CD4-positive, CD25-positive, alpha-beta regulatory T cell (primary cell): ENCODE results near the gene ITGAD. TPM values are rescaled to one million over a fixed set of nuclear protein-coding genes. Genes with fewer than 3 reads are reported as not detected.
"Not testable (repeated sequence)": the region's sequence is repeated elsewhere in the genome, so short reads cannot be mapped to it uniquely, and the experiment has no call there.

ENCODE experiments used
- ATAC-seq, 2 donors: fragments of 150-1000 bp; cut with Tn5 transposase; one replicate each; pipeline ENCODE4 v1.10.0; 2021; ENCODE audit warnings: low read depth in 2 of 2, moderate number of reproducible peaks in 2 of 2, moderate library complexity in 1 of 2
- DNase-seq, 3 donors: peaks; one replicate each; pipeline versions ENCODE4 v3.0.0 to v3.0.0-alpha.2; 2012 to 2022; ENCODE audit warnings: mixed read lengths in 1 of 3
- H3K27ac ChIP-seq: one replicate; pipeline ENCODE4 v1.7.0; 2013; ENCODE audit warnings: mild to moderate bottlenecking, low read length; ENCODE audit not compliant: insufficient read depth, poor library complexity, severe bottlenecking
- H3K27me3 ChIP-seq: one replicate; pipeline ENCODE4 v1.7.0; 2013; ENCODE audit warnings: low read length; ENCODE audit not compliant: control insufficient read depth, insufficient read depth
- H3K36me3 ChIP-seq: one replicate; pipeline ENCODE4 v1.7.0; 2013; ENCODE audit warnings: mild to moderate bottlenecking, low read length, moderate library complexity; ENCODE audit not compliant: control insufficient read depth, insufficient read depth
- H3K4me1 ChIP-seq: 2 replicates; pipeline ENCODE4 v1.7.0; 2013; ENCODE audit warnings: mild to moderate bottlenecking, low read length; ENCODE audit not compliant: insufficient read depth, control insufficient read depth, poor library complexity, severe bottlenecking
- H3K4me3 ChIP-seq: one replicate; pipeline ENCODE4 v1.7.0; 2013; ENCODE audit warnings: low read depth, mild to moderate bottlenecking, low read length, moderate library complexity
- H3K9me3 ChIP-seq, 2 experiments: 1 replicate in 1 of 2; 2 replicates in 1 of 2; pipeline ENCODE4 v1.7.0; 2013; ENCODE audit warnings: low read length in 2 of 2, mild to moderate bottlenecking in 1 of 2, moderate library complexity in 1 of 2; ENCODE audit not compliant: control insufficient read depth in 2 of 2
- H3K27ac Mint-ChIP-seq, 3 donors: one replicate each; pipeline ENCODE4 v1.8.0; 2020 to 2022; ENCODE audit warnings: mild to moderate bottlenecking in 3 of 3, mixed read lengths in 3 of 3, moderate library complexity in 2 of 3
- H3K27me3 Mint-ChIP-seq: one replicate; pipeline ENCODE4 v1.8.0; 2022; ENCODE audit warnings: mild to moderate bottlenecking, mixed read lengths
- H3K36me3 Mint-ChIP-seq: one replicate; pipeline ENCODE4 v1.8.0; 2020; ENCODE audit warnings: mixed read lengths
- H3K4me1 Mint-ChIP-seq, 4 donors: one replicate each; pipeline ENCODE4 v1.8.0; 2020 to 2022; ENCODE audit warnings: mixed read lengths in 4 of 4, mild to moderate bottlenecking in 1 of 4
- H3K4me3 Mint-ChIP-seq, 4 donors: one replicate each; pipeline ENCODE4 v1.8.0; 2020 to 2022; ENCODE audit warnings: mild to moderate bottlenecking in 4 of 4, mixed read lengths in 4 of 4, moderate library complexity in 3 of 4
- H3K9me3 Mint-ChIP-seq, 7 donors: one replicate each; pipeline ENCODE4 v1.8.0; 2020 to 2022; ENCODE audit warnings: mixed read lengths in 7 of 7, mild to moderate bottlenecking in 3 of 7, moderate library complexity in 2 of 7
- polyA plus RNA-seq, 4 donors: library from polyadenylated mRNA; unstranded; fragments of 300-500 nt; fragmentation: Illumina TruSeq; gene quantifications; one replicate each; pipeline ENCODE4 v1.2.3, GENCODE V29; 2021
- total RNA-seq: library from RNA; stranded (reverse); gene quantifications from one replicate; pipeline ENCODE4 v1.2.3, GENCODE V29; 2022

Gene ITGAD
- total and polyA plus RNA-seq, 5 donors from 2014 or later = not detected

DNA sequence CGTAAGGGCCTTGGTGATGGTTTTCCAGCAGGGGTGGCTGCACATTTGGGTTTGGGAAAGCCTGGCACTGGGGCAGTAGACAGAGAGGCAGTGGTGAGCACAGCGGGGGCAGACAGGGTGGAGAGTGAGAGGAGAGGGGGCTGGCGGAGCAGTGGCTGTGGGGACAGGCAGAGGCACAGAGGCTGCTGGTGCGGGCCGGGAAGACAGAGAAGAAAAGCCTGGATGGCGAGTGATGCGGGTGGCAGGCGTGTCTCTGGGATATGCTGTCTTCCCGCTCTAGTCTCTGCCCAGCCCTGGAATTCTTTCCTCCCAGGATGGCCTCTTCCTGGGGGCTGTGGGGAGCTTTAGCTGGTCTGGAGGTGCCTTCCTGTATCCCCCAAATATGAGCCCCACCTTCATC is 16.9 kb downstream of the ITGAD start:
- H3K4me3 Mint-ChIP-seq = no peak overlapping the region
- H3K4me3 ChIP-seq = no peak overlapping the region
- ATAC-seq = no peak
- H3K9me3 ChIP-seq = no peaks in the 10 kb centered on the region
- DNase-seq = no peak
- no peaks in the 10 kb centered on the region for H3K36me3 ChIP-seq
- peaks cover 5% of the 10 kb centered on the region for H3K27me3 Mint-ChIP-seq
- H3K4me1 Mint-ChIP-seq = no peaks in the 10 kb centered on the region
- H3K27me3 ChIP-seq = no peaks in the 10 kb centered on the region
- H3K27ac Mint-ChIP-seq = no peak overlapping the region
- H3K27ac ChIP-seq = no peak overlapping the region
- no peaks in the 10 kb centered on the region for H3K36me3 Mint-ChIP-seq
- no peaks in the 10 kb centered on the region for H3K4me1 ChIP-seq
- H3K9me3 Mint-ChIP-seq = no peaks in the 10 kb centered on the region

DNA sequence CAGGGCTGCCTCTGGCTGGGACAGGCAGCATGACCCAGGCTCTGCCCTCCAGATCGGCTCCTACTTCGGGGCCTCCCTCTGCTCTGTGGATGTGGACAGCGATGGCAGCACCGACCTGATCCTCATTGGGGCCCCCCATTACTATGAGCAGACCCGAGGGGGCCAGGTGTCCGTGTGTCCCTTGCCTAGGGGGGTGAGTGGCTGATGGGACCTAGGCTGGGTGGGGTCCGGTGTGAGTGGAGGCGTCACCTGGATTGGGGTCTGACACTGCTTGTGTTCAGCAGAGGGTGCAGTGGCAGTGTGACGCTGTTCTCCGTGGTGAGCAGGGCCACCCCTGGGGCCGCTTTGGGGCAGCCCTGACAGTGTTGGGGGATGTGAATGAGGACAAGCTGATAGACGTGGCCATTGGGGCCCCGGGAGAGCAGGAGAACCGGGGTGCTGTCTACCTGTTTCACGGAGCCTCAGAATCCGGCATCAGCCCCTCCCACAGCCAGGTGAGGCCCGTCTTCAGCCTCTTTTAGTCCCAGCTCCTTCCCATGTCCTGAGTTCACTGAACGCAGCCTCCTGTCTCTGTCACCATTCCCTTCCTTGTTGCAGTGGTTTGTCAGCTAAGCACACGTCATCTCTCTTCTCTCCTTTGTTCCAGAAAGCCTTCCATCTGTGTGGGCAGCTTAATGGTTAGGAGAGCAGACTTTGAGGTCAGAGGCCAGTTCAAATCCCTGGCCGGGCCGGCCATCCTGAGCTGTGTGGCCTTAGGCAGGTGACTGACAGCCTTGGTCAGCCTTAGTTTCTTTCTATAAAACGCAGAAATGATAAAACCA is 18.1 kb downstream of the ITGAD start:
- Histone ChIP-seq H3K27me3 (no peaks in the 10 kb centered on the region), H3K4me3 (no peak overlapping the region), H3K4me1 (no peaks in the 10 kb centered on the region), H3K36me3 (no peaks in the 10 kb centered on the region), H3K27ac (no peak overlapping the region), H3K9me3 (no peaks in the 10 kb centered on the region)
- peaks cover 5% of the 10 kb centered on the region for H3K27me3 Mint-ChIP-seq
- H3K4me1 Mint-ChIP-seq = no peaks in the 10 kb centered on the region
- peaks cover 0 to 1% (median 0%) of the 10 kb centered on the region in 7 donors for H3K9me3 Mint-ChIP-seq
- H3K4me3 Mint-ChIP-seq = no peak overlapping the region
- H3K36me3 Mint-ChIP-seq = no peaks in the 10 kb centered on the region
- DNase-seq (no peak), ATAC-seq (no peak)
- H3K27ac Mint-ChIP-seq = peak overlapping the region in 1 of 3 donors; percentile 10

- Mint-ChIP-seq H3K4me1 (no peaks in the 10 kb centered on the region), H3K27me3 (peaks cover 5% of the 10 kb centered on the region), H3K4me3 (no peak overlapping the region), H3K27ac (no peak overlapping the region), H3K9me3 (peaks cover 0 to 1% (median 0%) of the 10 kb centered on the region in 7 donors), H3K36me3 (no peaks in the 10 kb centered on the region)
- Histone ChIP-seq H3K9me3 (no peaks in the 10 kb centered on the region), H3K4me3 (no peak overlapping the region), H3K27me3 (no peaks in the 10 kb centered on the region), H3K36me3 (no peaks in the 10 kb centered on the region), H3K4me1 (no peaks in the 10 kb centered on the region), H3K27ac (no peak overlapping the region)
- ATAC-seq = no peak
- no peak for DNase-seq
Observed at GRCh38 chr16:31412750-31413149, 19.6 kb downstream of the ITGAD start.

DNA sequence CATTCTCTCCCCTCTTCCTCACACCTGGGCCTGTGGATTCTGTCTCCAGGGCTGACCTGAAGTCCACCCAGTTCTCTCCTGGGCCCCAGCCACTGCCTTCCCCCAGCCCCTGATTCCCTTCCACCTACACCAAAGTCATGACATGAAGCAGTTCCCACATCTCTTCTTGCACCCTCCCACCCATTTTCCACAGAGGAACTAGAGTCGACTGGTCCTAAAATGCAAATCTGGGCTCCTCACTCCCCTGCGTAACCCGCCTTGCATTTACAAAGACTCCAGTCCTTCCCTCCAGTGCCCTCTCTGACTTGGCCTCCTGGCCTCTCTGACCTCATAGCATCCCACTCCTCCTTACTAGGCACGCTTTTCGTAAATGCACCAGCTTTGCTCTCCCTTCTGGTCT is 20.2 kb downstream of the ITGAD start:
- H3K27me3 Mint-ChIP-seq = peaks cover 5% of the 10 kb centered on the region
- Histone ChIP-seq H3K27me3 (no peaks in the 10 kb centered on the region), H3K27ac (no peak overlapping the region), H3K9me3 (no peaks in the 10 kb centered on the region), H3K4me3 (no peak overlapping the region), H3K36me3 (no peaks in the 10 kb centered on the region), H3K4me1 (no peaks in the 10 kb centered on the region)
- no peak overlapping the region for H3K4me3 Mint-ChIP-seq
- no peak overlapping the region for H3K27ac Mint-ChIP-seq
- no peaks in the 10 kb centered on the region for H3K4me1 Mint-ChIP-seq
- no peaks in the 10 kb centered on the region for H3K36me3 Mint-ChIP-seq
- DNase-seq = no peak
- ATAC-seq = no peak
- peaks cover 0 to 3% (median 0%) of the 10 kb centered on the region in 7 donors for H3K9me3 Mint-ChIP-seq

- Histone ChIP-seq H3K36me3 (no peaks in the 10 kb centered on the region), H3K27me3 (no peaks in the 10 kb centered on the region), H3K4me3 (no peak overlapping the region), H3K27ac (no peak overlapping the region), H3K4me1 (no peaks in the 10 kb centered on the region), H3K9me3 (no peaks in the 10 kb centered on the region)
- ATAC-seq (no peak), DNase-seq (no peak)
- Mint-ChIP-seq H3K4me3 (no peak overlapping the region), H3K36me3 (no peaks in the 10 kb centered on the region), H3K27ac (no peak overlapping the region), H3K9me3 (peaks cover 0 to 3% (median 0%) of the 10 kb centered on the region in 7 donors), H3K27me3 (peaks cover 5% of the 10 kb centered on the region), H3K4me1 (no peaks in the 10 kb centered on the region)
Observed at GRCh38 chr16:31413943-31414342, 20.8 kb downstream of the ITGAD start.

- Histone ChIP-seq H3K27me3 (no peaks in the 10 kb centered on the region), H3K27ac (no peak overlapping the region), H3K9me3 (no peaks in the 10 kb centered on the region), H3K4me1 (no peaks in the 10 kb centered on the region), H3K4me3 (no peak overlapping the region), H3K36me3 (no peaks in the 10 kb centered on the region)
- DNase-seq (peak in 1 of 3 donors; percentile 26), ATAC-seq (no peak)
- Mint-ChIP-seq H3K27me3 (peaks cover 5% of the 10 kb centered on the region), H3K4me3 (no peak overlapping the region), H3K36me3 (no peaks in the 10 kb centered on the region), H3K27ac (no peak overlapping the region), H3K4me1 (no peaks in the 10 kb centered on the region), H3K9me3 (peaks cover 0 to 3% (median 0%) of the 10 kb centered on the region in 7 donors)
Observed at GRCh38 chr16:31414706-31415105, 21.6 kb downstream of the ITGAD start.

DNA sequence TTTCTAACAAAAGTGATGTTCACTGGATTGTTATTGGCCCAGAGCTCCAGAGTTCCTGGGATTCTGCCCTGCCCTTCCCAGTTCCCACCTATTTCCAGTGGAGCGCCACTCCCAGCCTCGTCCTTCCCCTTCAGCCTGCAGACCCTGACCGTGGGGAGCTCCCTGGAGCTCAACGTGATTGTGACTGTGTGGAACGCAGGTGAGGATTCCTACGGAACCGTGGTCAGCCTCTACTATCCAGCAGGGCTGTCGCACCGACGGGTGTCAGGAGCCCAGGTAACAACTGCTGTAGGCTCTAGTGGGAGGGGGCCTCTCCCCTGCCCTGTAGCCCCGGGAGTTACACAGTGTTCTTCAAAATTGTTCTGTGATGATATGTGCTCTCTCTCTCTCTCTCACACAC is 23.2 kb downstream of the ITGAD start:
- Histone ChIP-seq H3K27me3 (no peaks in the 10 kb centered on the region), H3K9me3 (no peaks in the 10 kb centered on the region), H3K4me1 (no peaks in the 10 kb centered on the region), H3K4me3 (no peak overlapping the region), H3K27ac (no peak overlapping the region), H3K36me3 (no peaks in the 10 kb centered on the region)
- Mint-ChIP-seq H3K9me3 (peaks cover 0 to 3% (median 0%) of the 10 kb centered on the region in 7 donors), H3K36me3 (no peaks in the 10 kb centered on the region), H3K4me3 (no peak overlapping the region), H3K4me1 (peaks cover 0 to 2% (median 0%) of the 10 kb centered on the region in 4 donors), H3K27me3 (peaks cover 5% of the 10 kb centered on the region), H3K27ac (no peak overlapping the region)
- ATAC-seq (no peak), DNase-seq (no peak)

DNA sequence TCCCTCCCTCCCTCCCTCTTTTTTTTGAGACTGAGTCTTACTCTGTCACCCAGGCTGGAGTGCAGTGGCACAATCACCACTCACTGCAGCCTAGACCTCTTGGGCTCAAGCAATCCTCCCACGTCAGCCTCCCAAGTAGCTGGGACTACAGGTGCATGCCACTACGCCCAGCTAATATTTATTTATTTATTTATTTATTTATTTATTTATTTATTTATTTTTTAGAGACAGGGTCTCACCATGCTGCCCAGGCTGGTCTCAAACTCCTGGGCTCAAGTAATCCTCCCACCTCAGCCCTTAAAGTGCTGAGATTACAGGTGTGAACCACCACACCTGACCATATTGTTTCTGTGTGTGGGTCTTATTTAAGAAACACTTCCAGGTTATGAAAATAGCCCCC is 23.9 kb downstream of the ITGAD start:
- H3K27me3 Mint-ChIP-seq, H3K27ac ChIP-seq, H3K36me3 ChIP-seq, H3K4me3 Mint-ChIP-seq, DNase-seq, H3K4me3 ChIP-seq, H3K4me1 Mint-ChIP-seq, H3K36me3 Mint-ChIP-seq, ATAC-seq, H3K9me3 ChIP-seq, H3K27me3 ChIP-seq, H3K4me1 ChIP-seq, H3K27ac Mint-ChIP-seq, H3K9me3 Mint-ChIP-seq: not testable (repeated sequence)
